Ovary (tissue), 9 donors: ENCODE measurements around the gene RALGPS2. TPM values are rescaled to one million over a fixed set of nuclear protein-coding genes. Genes with fewer than 3 reads are reported as not detected.
"Not testable (repeated sequence)": the region's sequence is repeated elsewhere in the genome, so short reads cannot be mapped to it uniquely, and the experiment has no call there.

Experiments used
- DNase-seq, 5 donors: peaks; one replicate each; pipeline ENCODE4 v3.0.0-alpha.2; 2019 to 2020
- H3K27ac ChIP-seq, 2 donors: fragments of 200-600 bp; one replicate each; pipeline versions ENCODE4 v1.5.1 to v1.8.0; 2019 to 2022
- H3K27me3 ChIP-seq: fragments of 200-600 bp; one replicate; pipeline ENCODE4 v1.8.0; 2022
- H3K36me3 ChIP-seq: fragments of 200-600 bp; sonication (generic); one replicate; pipeline ENCODE4 v1.5.1; 2019
- H3K4me1 ChIP-seq: one replicate; pipeline ENCODE4 v1.8.1; 2013; ENCODE audit warnings: mild to moderate bottlenecking, moderate library complexity; ENCODE audit not compliant: insufficient read depth
- H3K4me3 ChIP-seq: fragments of 200-600 bp; sonication (generic); one replicate; pipeline ENCODE4 v1.5.1; 2017
- H3K9me3 ChIP-seq, 2 donors: fragments of 200-600 bp in 1 of 2; sonication (generic) in 1 of 2; one replicate each; pipeline versions ENCODE4 v1.5.1 to v1.8.1; 2013 to 2019; ENCODE audit warnings: mild to moderate bottlenecking in 1 of 2, moderate library complexity in 1 of 2
- CTCF ChIP-seq, 3 donors: fragments of 450-650 bp in 2 of 3; fragments of 200-600 bp in 1 of 3; IDR thresholded peaks; one replicate each; pipeline versions ENCODE4 v1.5.1 to v1.8.0; 2016 to 2022; ENCODE audit warnings: antibody characterized with exemption in 3 of 3, mild to moderate bottlenecking in 1 of 3
- EP300 ChIP-seq: sonication (generic); formaldehyde crosslinking; IDR thresholded peaks from one replicate; pipeline ENCODE4 v1.6.1; 2017; ENCODE audit warnings: antibody characterized with exemption
- POLR2A ChIP-seq: fragments of 450-650 bp; IDR thresholded peaks from one replicate; pipeline ENCODE4 v1.6.1; 2017; ENCODE audit warnings: antibody characterized with exemption, mild to moderate bottlenecking, moderate library complexity
- WGBS, 3 donors: extraction: QIAGEN DNeasy Blood & Tissue Kit in 1 of 3; methylation state at CpG; one replicate each; pipeline versions ENCODE4 v1.1.5 to v1.1.7; 2013 to 2017; 5-methylcytosine and 5-hydroxymethylcytosine counted together
- intact Hi-C, 4 donors: fragments of 100-400 bp; cut with DNase I; formaldehyde crosslinking; loops; one replicate each; pipeline versions ENCODE4 v1.11.0 to v1.15.1; 2022 to 2023
- polyA plus RNA-seq, 2 donors: library from polyadenylated mRNA; stranded (reverse); fragments of 200-250 nt in 1 of 2; fragments of 350-450 nt in 1 of 2; fragmentation: Illumina TruSeq in 1 of 2; extraction: RNeasy Lipid Tissue Mini Kit (QIAGEN cat#74804) in 1 of 2; gene quantifications; one replicate each; pipeline ENCODE4 v1.2.3, GENCODE V29; 2013 to 2014
- total RNA-seq, 7 donors: library from RNA; depleted of rRNA in 2 of 7; stranded (reverse); fragments of >200 nt in 2 of 7; fragmentation: NEBNext Ultra II Directional in 3 of 7; extraction: Animal tissue kit (Norgen Biotek cat#: 25700) in 3 of 7; gene quantifications; one replicate each; pipeline versions ENCODE4 v1.1.0 to v1.2.4, GENCODE V29; 2016 to 2023
- donor health status: DM: no; HTN: no; CAD: no; lungs with moderate emphysema.
- donor health status: DM: no; HTN: no; CAD: no.
- donor health status: Bipolar disorder and iron deficiency.
- donor health status: DM: yes; HTN: yes; CAD: no.
- donor health status: DM: no; HTN: no; CAD: no.
- donor health status: DM: yes; HTN: yes; CAD: no.

RALGPS2 gene
- total and polyA plus RNA-seq, 9 donors, result 6.4 to 43.4 (median 25.0) TPM

- no peak for DNase-seq
- Histone ChIP-seq H3K4me1 (peaks cover 3% of the 10 kb centered on the region), H3K9me3 (no peaks in the 10 kb centered on the region), H3K36me3 (no peaks in the 10 kb centered on the region), H3K27me3 (no peaks in the 10 kb centered on the region), H3K27ac (no peak overlapping the region), H3K4me3 (no peak overlapping the region)
- intact Hi-C loops, result no loop called here
- TF ChIP-seq POLR2A (no peak), EP300 (no peak), CTCF (IDR thresholded peaks at IDR 0.05) (no peak)
Measured at GRCh38 chr1:178846306-178846705, 121.3 kb downstream of the RALGPS2 start.

GRCh38 chr1:178847396-178847849 is 122.4 kb downstream of the RALGPS2 start:
- no peak for DNase-seq

GRCh38 chr1:178847919-178848318 is 122.9 kb downstream of the RALGPS2 start:
- H3K4me1 ChIP-seq, H3K36me3 ChIP-seq, H3K4me3 ChIP-seq, H3K27ac ChIP-seq, H3K9me3 ChIP-seq, H3K27me3 ChIP-seq, DNase-seq, intact Hi-C loops: not testable (repeated sequence)
- WGBS, 3 donors, result 93 to 98% (median 94%) methylated on average over 1 of the region's 1 CpG

More at GRCh38 chr1:178847396-178847849, 122.4 kb downstream of the RALGPS2 start:
- no peak for TF ChIP-seq CTCF (IDR thresholded peaks at IDR 0.05)
- TF ChIP-seq POLR2A, result no peak
- no peak for TF ChIP-seq EP300
- no peaks in the 10 kb centered on the region for H3K9me3 ChIP-seq
- H3K27ac ChIP-seq, result no peak overlapping the region
- intact Hi-C loops, result no loop called here
- H3K4me3 ChIP-seq, result no peak overlapping the region
- H3K27me3 ChIP-seq, result no peaks in the 10 kb centered on the region
- 66 to 78% (median 69%) methylated on average over 2 of the region's 2 CpGs for WGBS, 3 donors
- peaks cover 3% of the 10 kb centered on the region for H3K4me1 ChIP-seq
- H3K36me3 ChIP-seq, result no peaks in the 10 kb centered on the region

GRCh38 chr1:178849918-178850317 is 124.9 kb downstream of the RALGPS2 start:
- no peak for DNase-seq
- no peak overlapping the region for H3K27ac ChIP-seq

GRCh38 chr1:178857126-178857525 is 132.1 kb downstream of the RALGPS2 start:
- Histone ChIP-seq H3K9me3 (no peaks in the 10 kb centered on the region), H3K4me3 (no peak overlapping the region), H3K27ac (no peak overlapping the region), H3K4me1 (no peaks in the 10 kb centered on the region), H3K36me3 (no peaks in the 10 kb centered on the region), H3K27me3 (peaks cover 2% of the 10 kb centered on the region)
- 93 to 98% (median 97%) methylated on average over 2 of the region's 2 CpGs for WGBS, 3 donors
- intact Hi-C loops, result no loop called here
- TF ChIP-seq POLR2A (no peak), CTCF (IDR thresholded peaks at IDR 0.05) (no peak), EP300 (no peak)
- DNase-seq, result no peak

More at GRCh38 chr1:178849918-178850317, 124.9 kb downstream of the RALGPS2 start:
- no peaks in the 10 kb centered on the region for H3K27me3 ChIP-seq
- no peaks in the 10 kb centered on the region for H3K9me3 ChIP-seq
- TF ChIP-seq CTCF (IDR thresholded peaks at IDR 0.05) (no peak), POLR2A (no peak), EP300 (no peak)
- no peak overlapping the region for H3K4me3 ChIP-seq
- WGBS, 3 donors, result 29 to 37% (median 30%) methylated on average over 2 of the region's 2 CpGs
- peaks cover 2% of the 10 kb centered on the region for H3K4me1 ChIP-seq
- H3K36me3 ChIP-seq, result no peaks in the 10 kb centered on the region
- intact Hi-C loops, result no loop called here
